CD14-positive monocyte (primary cell): ENCODE data around the gene PIK3R4. TPM values are rescaled to one million over a fixed set of nuclear protein-coding genes. Genes with fewer than 3 reads are reported as not detected.

Experiments
- DNase-seq, 3 donors: peaks; one replicate each; pipeline ENCODE4 v3.0.0-alpha.2; 2011 to 2022
- H2AFZ ChIP-seq: 2 replicates; pipeline ENCODE4 v1.6.0; 2012; ENCODE audit warnings: mild to moderate bottlenecking, low read depth, low read length, inconsistent platforms; ENCODE audit not compliant: insufficient read depth, poor library complexity, severe bottlenecking
- H3K27ac ChIP-seq, 2 donors: 1 replicate in 1 of 2; 2 replicates in 1 of 2; pipeline ENCODE4 v1.5.1; 2012 to 2013; ENCODE audit warnings: low read length in 2 of 2, control low read depth in 1 of 2, inconsistent platforms in 1 of 2, low read depth in 1 of 2, mild to moderate bottlenecking in 1 of 2
- H3K27me3 ChIP-seq, 2 donors: one replicate each; pipeline versions ENCODE4 v1.6.0 to v1.6.1; 2011 to 2013; ENCODE audit warnings: low read length in 2 of 2; ENCODE audit not compliant: control insufficient read depth in 2 of 2, insufficient read depth in 2 of 2
- H3K36me3 ChIP-seq, 2 donors: replicated peaks in 1 of 2; 1 replicate in 1 of 2; 2 replicates in 1 of 2; pipeline versions ENCODE4 v1.5.1 to v1.6.1; 2012 to 2013; ENCODE audit warnings: low read length in 2 of 2, control low read depth in 1 of 2, inconsistent platforms in 1 of 2, mild to moderate bottlenecking in 1 of 2; ENCODE audit not compliant: insufficient read depth in 2 of 2, control insufficient read depth in 1 of 2
- H3K4me1 ChIP-seq, 2 donors: 1 replicate in 1 of 2; 2 replicates in 1 of 2; pipeline versions ENCODE4 v1.5.1 to v1.6.1; 2012 to 2013; ENCODE audit warnings: low read length in 2 of 2, control low read depth in 1 of 2, inconsistent platforms in 1 of 2, mild to moderate bottlenecking in 1 of 2, moderate library complexity in 1 of 2; ENCODE audit not compliant: insufficient read depth in 2 of 2, control insufficient read depth in 1 of 2
- H3K4me2 ChIP-seq: replicated peaks from 2 replicates; pipeline ENCODE3; 2012; ENCODE audit warnings: low read length, moderate library complexity, mild to moderate bottlenecking; ENCODE audit not compliant: poor library complexity, severe bottlenecking; ENCODE audit errors: extremely low read depth
- H3K4me3 ChIP-seq, 3 experiments: fragments of 200-600 bp in 1 of 3; sonication (generic) in 1 of 3; replicated peaks in 1 of 3; 1 replicate in 2 of 3; 2 replicates in 1 of 3; pipeline ENCODE4 v1.5.1; 2011 to 2013; ENCODE audit warnings: low read length in 3 of 3, mild to moderate bottlenecking in 3 of 3, control low read depth in 2 of 3, low read depth in 2 of 3, inconsistent platforms in 1 of 3, moderate library complexity in 1 of 3
- H3K79me2 ChIP-seq: 2 replicates; pipeline ENCODE4 v1.6.0; 2012; ENCODE audit warnings: mild to moderate bottlenecking, control low read depth, inconsistent platforms, low read length, moderate library complexity; ENCODE audit not compliant: insufficient read depth
- H3K9ac ChIP-seq: 2 replicates; pipeline ENCODE4 v1.6.0; 2017; ENCODE audit warnings: low read length, mild to moderate bottlenecking; ENCODE audit not compliant: insufficient read depth, poor library complexity, severe bottlenecking
- H3K9me3 ChIP-seq, 2 donors: replicated peaks in 1 of 2; 1 replicate in 1 of 2; 2 replicates in 1 of 2; pipeline versions ENCODE4 v1.5.1 to v1.6.1; 2012 to 2013; ENCODE audit warnings: low read length in 2 of 2, control low read depth in 1 of 2; ENCODE audit not compliant: control insufficient read depth in 1 of 2, insufficient read depth in 1 of 2
- H4K20me1 ChIP-seq: 2 replicates; pipeline ENCODE4 v1.6.0; 2012; ENCODE audit warnings: mild to moderate bottlenecking, low read length, control low read depth, moderate library complexity; ENCODE audit not compliant: insufficient read depth
- H3K27ac Mint-ChIP-seq, 7 donors: one replicate each; pipeline ENCODE4 v1.8.0; 2020; ENCODE audit warnings: mild to moderate bottlenecking in 7 of 7, mixed read lengths in 7 of 7, moderate library complexity in 6 of 7, inconsistent platforms in 2 of 7
- H3K27me3 Mint-ChIP-seq, 3 donors: one replicate each; pipeline ENCODE4 v1.8.0; 2021 to 2022; ENCODE audit warnings: low read depth in 3 of 3, mild to moderate bottlenecking in 3 of 3, mixed read lengths in 3 of 3, moderate library complexity in 3 of 3, inconsistent platforms in 1 of 3
- H3K36me3 Mint-ChIP-seq, 2 donors: one replicate each; pipeline ENCODE4 v1.8.0; 2020; ENCODE audit warnings: mixed read lengths in 2 of 2, inconsistent platforms in 1 of 2, mild to moderate bottlenecking in 1 of 2
- H3K4me1 Mint-ChIP-seq: one replicate; pipeline ENCODE4 v1.8.0; 2020; ENCODE audit warnings: mild to moderate bottlenecking, mixed read lengths
- H3K4me3 Mint-ChIP-seq, 2 donors: one replicate each; pipeline ENCODE4 v1.8.0; 2020; ENCODE audit warnings: mild to moderate bottlenecking in 2 of 2, mixed read lengths in 2 of 2, moderate library complexity in 1 of 2
- H3K9me3 Mint-ChIP-seq, 7 donors: one replicate each; pipeline ENCODE4 v1.8.0; 2020 to 2022; ENCODE audit warnings: mixed read lengths in 7 of 7, mild to moderate bottlenecking in 6 of 7, moderate library complexity in 6 of 7, inconsistent platforms in 2 of 7
- CTCF ChIP-seq: fragments of 200-600 bp; IDR thresholded peaks from one replicate; pipeline ENCODE4 v1.8.0; 2022; ENCODE audit warnings: antibody characterized with exemption, mild to moderate bottlenecking
- WGBS: methylation state at CpG from one replicate; pipeline ENCODE4 v1.1.5; 2013; ENCODE audit warnings: missing lambda C conversion rate; ENCODE audit not compliant: insufficient coverage; 5-methylcytosine and 5-hydroxymethylcytosine counted together
- intact Hi-C, 2 donors: fragments of 100-400 bp; cut with micrococcal nuclease; formaldehyde crosslinking; loops; one replicate each; pipeline versions ENCODE4 v1.15.0 to v1.15.1; 2023
- polyA plus RNA-seq, 3 donors: library from polyadenylated mRNA; depleted of rRNA in 1 of 3; unstranded in 2 of 3; stranded (reverse) in 1 of 3; fragments of 300-500 nt in 2 of 3; fragments of >200 nt in 1 of 3; fragmentation: Illumina TruSeq in 2 of 3; gene quantifications; 1 replicate in 2 of 3; 2 replicates in 1 of 3; pipeline ENCODE4 v1.2.3, GENCODE V29; 2012 to 2021

Gene PIK3R4
- polyA plus RNA-seq, 3 donors: 6.5 to 18.7 (median 10.1) TPM

- Histone ChIP-seq H3K79me2 (no peaks in the 10 kb centered on the region), H3K4me1 (no peaks in the 10 kb centered on the region), H3K9ac (no peak overlapping the region), H3K4me3 (no peak overlapping the region), H3K27me3 (no peaks in the 10 kb centered on the region), H3K27ac (no peak overlapping the region), H3K9me3 (peaks cover 0 to 10% of the 10 kb centered on the region in 2 donors), H4K20me1 (no peaks in the 10 kb centered on the region), H3K4me2 (no peak overlapping the region), H3K36me3 (no peaks in the 10 kb centered on the region), H2AFZ (no peak overlapping the region)
- Mint-ChIP-seq H3K27ac (no peak overlapping the region), H3K4me3 (no peak overlapping the region), H3K27me3 (peaks cover 0 to 2% (median 0%) of the 10 kb centered on the region in 3 donors), H3K4me1 (no peaks in the 10 kb centered on the region), H3K36me3 (peaks cover 3 to 5% of the 10 kb centered on the region in 2 donors), H3K9me3 (peaks cover 0 to 6% (median 0%) of the 10 kb centered on the region in 7 donors)
- no peak for TF ChIP-seq CTCF
- 97% methylated on average over 5 of the region's 5 CpGs for WGBS
- no peak for DNase-seq
- intact Hi-C loops: no loop called here
Observed at GRCh38 chr3:130656627-130657026, 90.0 kb downstream of the PIK3R4 start.

- no peaks in the 10 kb centered on the region for H3K4me1 Mint-ChIP-seq
- no peak overlapping the region for H3K4me3 Mint-ChIP-seq
- peaks cover 0 to 10% of the 10 kb centered on the region in 2 donors for H3K9me3 ChIP-seq
- H3K36me3 Mint-ChIP-seq: peaks cover 3 to 5% of the 10 kb centered on the region in 2 donors
- no peaks in the 10 kb centered on the region for H3K79me2 ChIP-seq
- H4K20me1 ChIP-seq: no peaks in the 10 kb centered on the region
- H3K4me3 ChIP-seq: no peak overlapping the region
- H3K27me3 ChIP-seq: no peaks in the 10 kb centered on the region
- no peak overlapping the region for H3K27ac Mint-ChIP-seq
- H3K36me3 ChIP-seq: no peaks in the 10 kb centered on the region
- no peaks in the 10 kb centered on the region for H3K4me1 ChIP-seq
- no peak for TF ChIP-seq CTCF
- no CpG with 5 or more reads among the region's 2 CpGs for WGBS
- no peak overlapping the region for H3K9ac ChIP-seq
- no peak overlapping the region for H2AFZ ChIP-seq
- H3K4me2 ChIP-seq: no peak overlapping the region
- no peak for DNase-seq
- peaks cover 0 to 2% (median 1%) of the 10 kb centered on the region in 3 donors for H3K27me3 Mint-ChIP-seq
- H3K9me3 Mint-ChIP-seq: peaks cover 0 to 6% (median 0%) of the 10 kb centered on the region in 7 donors
- intact Hi-C loops: no loop called here
- H3K27ac ChIP-seq: no peak overlapping the region
Observed at GRCh38 chr3:130654921-130655320, 91.7 kb downstream of the PIK3R4 start.
